ENCODE data around the gene TRPV3.

DNA sequence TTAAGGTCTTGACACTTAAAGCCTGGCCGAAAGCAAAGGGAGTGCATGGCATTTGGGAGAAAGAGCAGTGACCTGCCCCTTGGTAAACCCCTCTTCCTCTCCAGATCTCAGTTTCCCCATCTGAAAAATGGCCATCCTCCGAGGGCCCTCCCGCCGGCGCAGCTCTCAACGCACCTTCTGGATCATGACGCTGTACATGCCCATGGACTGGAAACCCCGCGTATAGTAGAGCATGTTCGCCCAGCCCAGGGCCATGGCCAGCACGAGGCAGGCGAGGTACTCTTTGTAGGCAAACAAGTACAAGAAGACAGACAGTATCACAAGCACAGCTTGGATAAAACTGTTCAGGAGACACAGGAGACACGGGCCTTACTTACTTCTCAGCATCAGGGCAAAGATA is 33.6 kb downstream of the TRPV3 start:
- TF ChIP-seq CTCF (IDR thresholded peaks at IDR 0.05; ENCODE audit: extremely low read depth in 1 of 2, insufficient read depth in 1 of 2, low read depth in 1 of 2, low read length in 2 of 2) (no peak), POLR2A (IDR thresholded peaks at IDR 0.05; ENCODE audit: low read depth, low read length) (no peak), EZH2 (IDR thresholded peaks at IDR 0.05; ENCODE audit: borderline replicate concordance, low read depth, low read length, severe bottlenecking) (no peak), MYC (IDR thresholded peaks at IDR 0.05; ENCODE audit: low read depth, low read length) (no peak), POLR2AphosphoS5 (IDR thresholded peaks at IDR 0.05; ENCODE audit: insufficient read depth, low read depth, low read length) (no peak)

Data from endothelial cell of umbilical vein (primary cell).